ENCODE data around the gene ALDH1A2.
A peak's percentile ranks its signal among the peaks of the same experiment; 100 is the strongest.
"Not testable (repeated sequence)": the region's sequence is repeated elsewhere in the genome, so short reads cannot be mapped to it uniquely, and the experiment has no call there.

Gene ALDH1A2

GRCh38 chr15:58014470-58014869 is 51.0 kb downstream of the ALDH1A2 start:
- Histone ChIP-seq H3K4me3 (no peak overlapping the region), H3K27ac (no peak overlapping the region)

GRCh38 chr15:58014040-58014439 is 51.5 kb downstream of the ALDH1A2 start:
- Histone ChIP-seq H3K4me3 (no peak overlapping the region), H3K27ac (no peak overlapping the region)

- Histone ChIP-seq H3K27ac (no peak overlapping the region), H3K4me3 (no peak overlapping the region)
Observed at GRCh38 chr15:58010983-58011382, 54.5 kb downstream of the ALDH1A2 start.

- Histone ChIP-seq H3K27ac (no peak overlapping the region), H3K4me3 (no peak overlapping the region)
Observed at GRCh38 chr15:58003810-58004209, 61.7 kb downstream of the ALDH1A2 start.

- Histone ChIP-seq H3K4me3 (no peak overlapping the region), H3K27ac (no peak overlapping the region)
Observed at GRCh38 chr15:58002338-58003126, 63.0 kb downstream of the ALDH1A2 start.

GRCh38 chr15:57999699-58000098 is 65.8 kb downstream of the ALDH1A2 start:
- H3K27ac ChIP-seq, H3K4me3 ChIP-seq: not testable (repeated sequence)

GRCh38 chr15:57996561-57996960 is 69.0 kb downstream of the ALDH1A2 start:
- Histone ChIP-seq H3K27ac (no peak overlapping the region), H3K4me3 (no peak overlapping the region)

- Histone ChIP-seq H3K27ac (no peak overlapping the region), H3K4me3 (no peak overlapping the region)
Observed at GRCh38 chr15:57994221-57995049, 71.1 kb downstream of the ALDH1A2 start.

GRCh38 chr15:57993409-57994145 is 71.9 kb downstream of the ALDH1A2 start:
- no peak overlapping the region for H3K27ac ChIP-seq
- no peak overlapping the region for H3K4me3 ChIP-seq

- no peak overlapping the region for H3K27ac ChIP-seq
- H3K4me3 ChIP-seq: no peak overlapping the region
Observed at GRCh38 chr15:57992761-57993355, 72.7 kb downstream of the ALDH1A2 start.

GRCh38 chr15:57973534-57973933 is 92.0 kb downstream of the ALDH1A2 start:
- Histone ChIP-seq H3K27ac (no peak overlapping the region), H3K4me3 (no peak overlapping the region)

- Histone ChIP-seq H3K27ac (no peak overlapping the region), H3K4me3 (no peak overlapping the region)
Observed at GRCh38 chr15:57972864-57973263, 92.6 kb downstream of the ALDH1A2 start.

GRCh38 chr15:57969996-57970395 is 95.5 kb downstream of the ALDH1A2 start:
- Histone ChIP-seq H3K4me3 (no peak overlapping the region), H3K27ac (no peak overlapping the region)

GRCh38 chr15:57969355-57969754 is 96.2 kb downstream of the ALDH1A2 start:
- H3K27ac ChIP-seq: peak overlapping the region in 1 of 21 experiments; percentile 13
- H3K4me3 ChIP-seq: no peak overlapping the region

- Histone ChIP-seq H3K27ac (no peak overlapping the region), H3K4me3 (no peak overlapping the region)
Observed at GRCh38 chr15:57962887-57963286, 102.6 kb downstream of the ALDH1A2 start.

GRCh38 chr15:57961919-57962318 is 103.6 kb downstream of the ALDH1A2 start:
- no peak overlapping the region for H3K4me3 ChIP-seq
- H3K27ac ChIP-seq: no peak overlapping the region

GRCh38 chr15:57957113-57957512 is 108.4 kb downstream of the ALDH1A2 start:
- H3K4me3 ChIP-seq: no peak overlapping the region
- no peak overlapping the region for H3K27ac ChIP-seq

GRCh38 chr15:57953874-57954273 is 111.6 kb downstream of the ALDH1A2 start:
- H3K4me3 ChIP-seq: no peak overlapping the region
- no peak overlapping the region for H3K27ac ChIP-seq

GRCh38 chr15:57951328-57951932 is 114.1 kb downstream of the ALDH1A2 start:
- H3K27ac ChIP-seq: no peak overlapping the region

More at GRCh38 chr15:57951328-57951932, 114.1 kb downstream of the ALDH1A2 start:
- H3K4me3 ChIP-seq: no peak overlapping the region
